HG02938 (cell line): ENCODE results near the gene ZSCAN5C.
"Not testable (repeated sequence)": the region's sequence is repeated elsewhere in the genome, so short reads cannot be mapped to it uniquely, and the experiment has no call there.

ENCODE experiments used
- ATAC-seq: cut with Tn5 transposase; IDR thresholded peaks from one replicate; pipeline ENCODE4 v1.9.1; 2021; ENCODE audit warnings: mild to moderate bottlenecking, moderate library complexity; ENCODE audit not compliant: unreplicated experiment

ZSCAN5C gene, protein sequence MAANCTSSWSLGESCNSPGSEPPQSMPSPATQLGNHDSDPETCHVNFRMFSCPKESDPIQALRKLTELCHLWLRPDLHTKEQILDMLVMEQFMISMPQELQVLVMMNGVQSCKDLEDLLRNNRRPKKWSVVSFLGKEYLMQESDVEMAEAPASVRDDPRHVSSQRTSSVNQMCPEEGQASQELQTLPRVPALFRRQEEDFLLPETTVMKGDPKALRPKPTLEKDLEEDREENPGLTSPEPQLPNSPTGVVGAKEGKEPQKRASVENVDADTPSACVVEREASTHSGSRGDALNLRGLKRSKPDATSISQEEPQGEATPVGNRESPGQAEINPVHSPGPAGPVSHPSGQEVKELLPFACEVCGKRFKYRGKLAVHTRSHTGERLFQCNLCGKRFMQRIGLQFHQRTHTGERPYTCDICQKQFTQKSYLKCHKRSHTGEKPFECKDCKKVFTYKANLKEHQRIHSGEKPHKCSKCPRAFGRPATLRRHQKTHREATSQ

DNA sequence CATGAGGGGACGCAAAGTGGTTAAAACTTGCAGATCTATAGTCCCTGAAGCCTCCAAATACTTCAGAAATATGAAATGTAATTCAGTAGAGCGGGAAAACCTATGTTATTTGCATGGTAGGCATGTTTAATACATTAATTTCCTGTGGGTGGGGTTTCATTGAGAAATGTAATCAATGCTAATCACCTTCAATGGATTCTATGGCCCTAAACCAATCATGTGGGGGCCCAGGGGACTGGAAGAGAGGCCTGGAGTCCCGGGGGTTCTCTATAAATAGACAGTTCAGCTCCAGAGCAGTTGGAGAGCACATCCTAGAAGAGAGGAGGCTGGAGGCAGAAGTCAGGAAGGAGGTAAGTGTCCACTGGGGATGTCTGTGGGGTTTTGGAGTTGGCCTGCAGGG lies at the start of gene ZSCAN5C:
ZSCAN5C (plus strand) TSS at position 301 of the 400 bp plus-strand sequence. CDS start 3,641 bp downstream, outside the sequence.
- ATAC-seq: no peak

DNA sequence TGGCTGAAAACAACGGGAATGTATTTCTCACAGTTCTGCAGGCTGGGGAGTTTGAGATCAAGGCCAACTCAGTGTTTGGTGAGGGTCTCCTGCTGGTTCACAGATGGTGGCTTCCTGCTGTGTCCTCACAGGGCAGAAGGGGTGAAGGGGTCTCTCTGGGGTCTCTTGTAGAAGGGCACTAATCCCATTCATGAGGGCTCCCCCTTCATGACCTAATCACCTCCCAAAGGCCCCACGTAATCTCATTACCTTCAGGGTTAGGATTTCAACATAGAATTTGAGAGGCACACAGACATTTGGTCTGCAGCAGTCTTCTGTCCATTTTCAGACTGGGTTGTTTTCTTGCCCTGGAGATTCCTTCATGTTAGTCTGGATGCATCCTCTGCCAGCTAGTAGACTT lies 49.4 kb upstream of the ZSCAN5C start:
- ATAC-seq: no peak

DNA sequence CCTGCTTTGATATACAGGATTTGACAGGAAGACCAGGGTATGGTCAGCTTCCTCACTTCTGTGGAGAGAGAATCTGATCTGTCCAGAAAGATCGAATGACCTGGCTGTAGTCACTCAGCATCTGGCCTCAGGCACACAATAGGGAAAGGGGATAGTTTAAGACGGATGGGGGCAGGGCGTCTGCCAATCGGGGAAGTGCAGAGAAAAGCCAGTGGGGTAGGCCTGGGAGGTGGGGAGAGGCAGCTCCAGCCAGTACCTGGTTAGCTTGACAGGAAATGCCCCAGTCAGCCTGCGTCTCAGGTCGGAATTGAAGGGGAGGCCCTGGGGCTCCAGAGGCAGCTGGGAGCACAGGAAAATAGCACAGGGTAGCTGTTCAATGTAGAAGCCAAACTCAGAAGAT lies 48.6 kb upstream of the ZSCAN5C start:
- no peak for ATAC-seq

DNA sequence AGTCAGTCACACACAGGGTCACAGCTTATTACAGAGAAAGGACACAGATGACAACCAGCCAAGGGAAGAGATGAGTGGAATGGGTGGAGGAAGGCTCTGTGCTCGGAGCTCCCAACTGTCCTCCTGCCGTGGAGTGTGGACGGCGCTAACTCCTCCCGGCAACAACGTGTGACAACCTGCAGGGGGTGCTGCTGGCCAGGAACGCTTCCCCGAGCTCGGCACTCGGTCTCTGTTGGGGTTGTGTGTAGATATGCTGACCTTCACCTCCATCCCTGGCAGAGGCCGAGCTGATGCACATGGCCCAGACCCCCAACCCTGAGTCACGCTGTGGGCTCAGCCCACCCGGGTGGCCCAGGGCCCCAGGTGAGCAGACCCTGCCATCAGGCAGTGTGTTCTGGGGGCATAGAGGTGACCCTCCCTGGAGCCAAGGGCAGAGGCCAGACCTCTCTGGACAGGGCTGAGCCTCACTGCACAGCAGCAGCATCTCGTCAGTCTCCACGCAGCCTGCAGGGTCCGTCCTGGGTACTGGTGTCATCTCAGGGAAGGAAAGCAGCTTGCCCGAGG lies 46.9 kb upstream of the ZSCAN5C start:
- no peak for ATAC-seq

DNA sequence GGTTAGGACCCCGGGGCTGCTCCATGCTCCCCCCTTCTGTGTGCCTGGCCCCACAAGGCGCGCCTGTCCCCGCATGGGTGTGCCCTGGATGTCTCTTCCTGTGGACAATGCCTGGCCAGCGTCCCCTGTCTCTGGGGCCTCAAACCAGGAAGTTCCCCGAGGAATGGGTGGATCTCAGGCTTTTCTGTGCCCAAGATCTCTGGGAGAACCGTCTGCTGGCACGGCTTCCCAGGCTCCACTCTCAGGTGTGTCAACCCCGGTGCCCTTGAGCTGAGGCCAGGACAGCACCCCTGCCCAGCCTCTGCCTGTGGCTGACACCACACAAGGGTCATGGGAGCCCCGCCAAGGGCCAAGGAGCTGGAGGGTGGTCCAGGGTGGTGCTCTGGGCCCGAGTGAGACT lies 45.3 kb upstream of the ZSCAN5C start:
- no peak for ATAC-seq

DNA sequence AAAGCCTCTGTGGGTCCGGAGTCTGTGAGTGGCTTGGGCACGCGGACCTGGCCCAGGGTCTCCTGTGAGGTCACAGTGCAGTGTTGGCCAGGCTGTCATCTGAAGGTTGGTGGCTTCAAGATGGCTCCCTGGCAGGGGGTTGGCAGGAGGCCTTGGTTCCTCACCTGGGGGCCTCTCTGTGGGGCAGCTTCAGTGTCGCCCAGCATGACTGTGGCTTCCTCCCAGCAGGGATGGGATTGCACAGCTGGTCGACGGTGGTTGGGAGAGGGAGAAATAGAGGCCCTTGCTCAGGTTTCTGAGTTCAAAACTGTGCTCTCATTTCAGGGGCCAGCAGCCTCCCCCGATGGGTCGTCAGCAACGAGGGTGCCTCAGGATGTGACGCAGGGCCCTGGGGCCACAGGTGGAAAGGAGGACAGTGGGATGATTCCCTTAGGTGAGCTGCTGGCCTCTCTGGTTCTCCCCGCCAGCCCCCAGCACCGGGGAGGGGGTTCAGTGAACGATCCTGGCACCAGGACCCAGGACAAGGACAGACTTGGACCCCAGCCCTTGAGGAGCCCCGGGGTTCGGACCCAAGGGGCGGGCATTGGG lies 43.8 kb upstream of the ZSCAN5C start:
- no peak for ATAC-seq

DNA sequence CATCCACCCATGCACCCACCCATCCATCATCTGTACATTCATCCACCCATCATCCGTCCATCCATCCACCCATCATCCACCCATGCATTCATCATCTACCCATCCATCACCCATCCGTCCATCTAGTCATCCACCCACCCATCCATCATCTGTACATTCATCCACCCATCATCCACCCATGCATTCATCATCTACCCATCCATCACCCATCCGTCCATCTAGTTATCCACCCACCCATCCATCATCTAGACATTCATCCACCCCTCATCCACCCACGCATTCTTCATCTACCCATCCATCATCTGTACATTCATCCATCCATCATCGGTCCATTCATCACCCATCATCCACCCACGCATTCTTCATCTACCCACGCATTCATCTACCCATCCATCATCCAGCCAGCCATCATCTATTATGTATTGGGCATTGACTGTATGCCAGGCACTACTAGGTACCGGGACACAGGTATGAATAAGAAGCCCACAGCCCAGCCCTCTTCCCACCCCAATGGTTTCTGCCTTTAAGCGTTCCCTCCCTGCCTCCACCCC lies 43.0 kb upstream of the ZSCAN5C start:
- no peak for ATAC-seq

DNA sequence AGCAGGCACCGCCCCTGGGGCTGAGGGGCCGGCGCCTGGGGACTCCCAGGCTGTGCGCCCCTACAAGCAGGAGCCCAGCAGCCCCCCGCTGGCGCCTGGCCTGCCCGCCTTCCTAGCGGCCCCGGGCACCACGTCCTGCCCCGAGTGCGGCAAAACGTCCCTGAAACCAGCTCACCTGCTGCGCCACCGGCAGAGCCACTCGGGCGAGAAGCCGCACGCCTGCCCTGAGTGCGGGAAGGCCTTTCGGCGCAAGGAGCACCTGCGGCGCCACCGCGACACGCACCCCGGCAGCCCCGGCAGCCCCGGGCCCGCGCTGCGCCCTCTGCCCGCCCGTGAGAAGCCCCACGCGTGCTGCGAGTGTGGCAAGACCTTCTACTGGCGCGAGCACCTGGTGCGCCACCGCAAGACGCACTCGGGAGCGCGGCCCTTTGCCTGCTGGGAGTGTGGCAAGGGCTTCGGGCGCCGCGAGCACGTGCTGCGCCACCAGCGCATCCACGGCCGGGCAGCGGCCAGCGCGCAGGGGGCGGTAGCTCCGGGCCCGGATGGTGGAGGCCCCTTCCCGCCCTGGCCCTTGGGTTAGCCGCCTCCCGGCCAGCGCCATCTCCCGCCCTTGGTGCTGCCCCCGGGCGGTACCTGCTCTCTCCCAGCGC lies 42.3 kb upstream of the ZSCAN5C start:
- ATAC-seq: no peak

DNA sequence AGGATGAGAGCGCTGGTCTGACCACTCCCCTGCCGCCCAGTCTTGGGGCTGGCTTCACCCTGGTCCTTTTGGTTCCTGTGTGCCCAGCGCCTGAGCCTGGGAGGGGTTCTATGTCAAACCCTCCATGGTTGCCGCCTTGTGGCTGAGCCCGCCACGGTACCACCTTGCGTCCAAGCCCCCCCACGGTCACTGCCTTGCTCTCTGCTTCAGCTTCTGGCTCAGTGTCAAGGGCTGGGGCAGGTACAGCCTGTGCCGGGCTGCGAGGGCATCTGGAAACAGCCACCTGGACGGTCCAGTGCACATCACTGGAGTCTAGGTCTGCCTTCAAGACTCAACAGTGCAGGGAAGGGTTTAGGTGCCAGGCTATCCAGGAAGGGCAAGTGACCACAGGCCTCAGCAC lies 40.5 kb upstream of the ZSCAN5C start:
- no peak for ATAC-seq

DNA sequence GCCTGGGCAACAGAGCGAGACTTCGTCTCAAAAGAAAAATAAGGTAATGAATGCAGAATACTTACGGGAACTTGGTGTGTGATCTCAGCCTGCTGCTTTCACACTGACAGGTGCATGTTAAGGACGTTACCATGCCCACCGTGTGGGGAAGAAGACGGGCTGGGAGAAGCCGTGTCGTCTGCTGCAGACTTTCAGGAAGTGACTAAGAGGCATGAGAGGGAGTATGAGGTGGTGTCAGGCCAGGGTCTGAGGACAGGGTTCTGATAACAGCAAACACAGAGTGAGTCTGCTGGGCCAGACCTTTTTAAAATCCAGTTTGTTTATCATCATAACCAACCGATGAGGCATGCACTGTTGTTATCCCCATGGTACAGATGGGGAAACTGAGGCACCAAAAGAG lies 39.8 kb upstream of the ZSCAN5C start:
- ATAC-seq: no peak

DNA sequence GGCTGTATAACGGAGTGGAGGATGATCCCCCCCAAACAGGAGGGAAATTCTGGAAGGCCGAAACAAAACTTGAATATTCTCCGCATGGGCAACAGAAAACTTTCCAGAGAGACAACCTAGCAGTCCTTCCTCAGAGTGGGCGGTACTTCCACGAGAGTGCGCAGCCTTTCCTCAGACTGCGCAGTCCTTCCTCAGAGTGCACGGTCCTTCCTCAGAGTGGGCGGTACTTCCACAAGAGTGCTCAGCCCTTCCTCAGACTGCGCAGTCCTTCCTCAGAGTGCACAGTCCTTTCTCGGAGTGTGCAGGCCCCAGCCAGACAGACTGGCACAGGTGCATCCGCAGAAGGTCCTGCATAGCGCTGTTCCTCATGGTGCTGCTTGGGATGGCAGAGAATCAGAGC lies 39.0 kb upstream of the ZSCAN5C start:
- ATAC-seq: no peak

DNA sequence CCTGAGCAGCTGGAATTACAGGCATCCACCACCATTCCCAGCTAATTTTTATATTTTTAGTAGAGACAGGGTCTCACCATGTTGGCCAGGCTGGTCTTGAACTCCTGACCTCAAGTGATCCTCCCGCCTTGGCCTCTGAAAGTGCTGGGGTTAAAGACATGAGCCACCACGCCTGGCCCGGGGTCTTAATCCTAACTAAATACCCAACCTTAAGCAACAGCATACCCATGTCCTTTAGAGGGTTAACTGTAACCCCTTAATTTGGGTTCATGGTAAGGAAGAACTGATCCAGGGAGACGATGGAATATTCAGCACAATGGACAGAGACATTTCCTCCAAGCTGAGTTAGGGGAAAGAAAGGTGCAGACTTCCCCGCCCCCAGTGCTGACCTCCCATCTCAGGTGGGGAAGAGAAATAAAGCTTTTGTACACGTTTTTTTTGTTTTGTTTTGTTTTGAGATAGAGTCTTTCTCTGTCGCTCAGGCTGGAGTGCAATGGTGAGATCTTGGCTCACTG lies 35.0 kb upstream of the ZSCAN5C start:
- no peak for ATAC-seq

DNA sequence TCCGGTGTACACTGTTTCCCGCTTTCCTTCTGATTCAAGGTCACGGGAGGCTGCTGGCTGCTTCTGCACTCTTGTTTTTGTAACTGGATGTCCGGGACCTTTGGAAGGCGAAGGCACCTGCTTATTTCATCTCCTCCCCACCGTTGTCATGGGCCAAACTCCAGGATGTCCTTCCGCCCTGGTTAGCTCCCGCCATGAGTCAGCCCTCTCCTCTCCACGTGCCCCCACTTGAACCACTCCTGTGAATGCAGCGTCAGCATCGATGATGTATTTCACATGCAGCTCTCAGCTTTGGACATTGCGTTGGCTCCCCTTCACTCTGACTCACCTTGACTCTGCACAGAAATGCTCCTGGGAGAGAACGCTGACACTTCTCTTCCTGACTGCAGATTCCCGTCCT lies 31.8 kb upstream of the ZSCAN5C start:
- no peak for ATAC-seq

DNA sequence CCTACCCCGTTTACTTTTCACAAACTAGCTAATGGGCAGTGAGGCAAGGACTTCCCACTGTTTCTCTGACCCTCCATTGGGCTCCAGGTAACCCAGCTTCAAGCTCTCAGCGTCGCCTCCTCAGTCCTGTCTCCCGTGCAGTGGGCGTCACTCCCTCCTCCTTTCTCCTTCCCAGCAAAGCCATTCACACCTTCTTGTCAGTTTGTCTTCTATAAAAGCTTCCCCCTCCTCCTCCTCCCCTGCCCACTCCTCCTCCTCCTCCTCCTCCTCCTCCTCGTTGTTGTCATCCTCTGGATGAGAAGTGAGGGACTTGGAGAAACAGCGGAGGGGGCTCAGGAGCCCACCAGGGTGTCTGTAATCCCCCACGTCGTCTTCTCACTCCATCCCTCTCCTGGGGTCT lies 28.0 kb upstream of the ZSCAN5C start:
- ATAC-seq: no peak

DNA sequence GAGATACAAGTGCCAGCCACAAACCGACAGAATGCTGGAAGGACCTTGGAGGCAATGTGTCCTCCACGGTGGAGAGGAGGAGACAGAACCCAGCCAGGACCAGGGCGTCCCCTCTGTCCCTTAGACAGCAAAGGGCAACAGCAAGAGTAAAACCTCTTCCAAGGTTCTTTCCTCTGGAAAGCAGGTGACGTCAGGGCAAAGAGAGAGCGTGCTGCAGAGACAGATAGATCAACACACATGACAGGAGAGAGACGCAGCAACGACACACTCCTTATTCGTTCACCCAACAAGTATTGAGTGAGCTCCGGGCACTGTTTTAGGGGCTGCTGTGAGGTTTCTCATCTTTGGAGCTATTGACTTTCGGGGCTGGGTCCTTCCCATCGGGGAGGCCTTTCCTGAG lies 27.5 kb upstream of the ZSCAN5C start:
- ATAC-seq: no peak

DNA sequence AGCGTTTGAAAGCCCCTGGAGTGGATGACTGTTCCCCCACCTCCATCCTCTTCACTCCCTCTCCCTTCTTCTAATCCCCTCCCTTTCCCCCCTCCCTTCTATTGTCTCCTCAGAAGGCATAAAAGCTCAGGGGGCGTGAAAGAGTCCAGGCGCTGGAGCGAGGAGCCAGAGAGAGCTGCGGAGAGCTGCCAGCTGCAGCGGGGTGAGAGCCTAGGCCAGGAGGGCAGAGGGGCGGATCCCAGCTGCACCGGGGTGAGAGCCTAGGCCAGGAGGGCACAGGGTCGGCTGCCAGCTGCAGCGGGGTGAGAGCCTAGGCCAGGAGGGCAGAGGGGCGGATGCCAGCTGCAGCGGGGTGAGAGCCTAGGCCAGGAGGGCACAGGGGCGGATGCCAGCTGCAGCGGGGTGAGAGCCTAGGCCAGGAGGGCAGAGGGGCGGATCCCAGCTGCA lies 26.2 kb upstream of the ZSCAN5C start, which contains the start of gene GALP:
GALP (plus strand) TSS at position 148 of the 447 bp plus-strand sequence. CDS start 1,101 bp downstream, outside the sequence.
- not testable (repeated sequence) for ATAC-seq

DNA sequence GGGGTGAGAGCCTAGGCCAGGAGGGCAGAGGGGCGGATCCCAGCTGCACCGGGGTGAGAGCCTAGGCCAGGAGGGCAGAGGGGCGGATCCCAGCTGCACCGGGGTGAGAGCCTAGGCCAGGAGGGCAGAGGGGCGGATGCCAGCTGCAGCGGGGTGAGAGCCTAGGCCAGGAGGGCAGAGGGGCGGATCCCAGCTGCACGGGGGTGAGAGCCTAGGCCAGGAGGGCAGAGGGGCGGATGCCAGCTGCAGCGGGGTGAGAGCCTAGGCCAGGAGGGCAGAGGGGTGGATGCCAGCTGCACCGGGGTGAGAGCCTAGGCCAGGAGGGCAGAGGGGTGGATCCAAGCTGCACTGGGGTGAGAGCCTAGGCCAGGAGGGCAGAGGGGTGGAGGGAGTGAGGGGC lies 25.8 kb upstream of the ZSCAN5C start:
- not testable (repeated sequence) for ATAC-seq

DNA sequence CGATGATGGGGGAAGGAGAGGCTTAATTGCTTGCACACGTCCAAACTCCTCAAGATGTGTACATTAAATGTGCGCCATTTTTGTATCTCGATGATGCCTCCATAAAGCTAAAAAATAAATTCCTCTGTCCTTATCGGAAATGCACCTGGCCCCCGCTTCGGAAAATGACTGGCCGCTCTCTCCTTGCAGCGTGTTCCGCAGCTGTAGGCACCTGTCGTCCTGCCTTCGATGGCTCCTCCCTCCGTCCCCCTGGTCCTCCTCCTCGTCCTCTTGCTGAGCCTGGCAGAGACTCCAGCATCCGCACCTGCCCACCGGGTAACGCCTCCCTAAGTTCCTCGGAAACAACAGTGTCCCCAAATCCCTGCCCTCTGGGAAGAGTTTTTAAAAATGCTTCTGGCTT lies 25.2 kb upstream of the ZSCAN5C start:
- ATAC-seq: no peak

DNA sequence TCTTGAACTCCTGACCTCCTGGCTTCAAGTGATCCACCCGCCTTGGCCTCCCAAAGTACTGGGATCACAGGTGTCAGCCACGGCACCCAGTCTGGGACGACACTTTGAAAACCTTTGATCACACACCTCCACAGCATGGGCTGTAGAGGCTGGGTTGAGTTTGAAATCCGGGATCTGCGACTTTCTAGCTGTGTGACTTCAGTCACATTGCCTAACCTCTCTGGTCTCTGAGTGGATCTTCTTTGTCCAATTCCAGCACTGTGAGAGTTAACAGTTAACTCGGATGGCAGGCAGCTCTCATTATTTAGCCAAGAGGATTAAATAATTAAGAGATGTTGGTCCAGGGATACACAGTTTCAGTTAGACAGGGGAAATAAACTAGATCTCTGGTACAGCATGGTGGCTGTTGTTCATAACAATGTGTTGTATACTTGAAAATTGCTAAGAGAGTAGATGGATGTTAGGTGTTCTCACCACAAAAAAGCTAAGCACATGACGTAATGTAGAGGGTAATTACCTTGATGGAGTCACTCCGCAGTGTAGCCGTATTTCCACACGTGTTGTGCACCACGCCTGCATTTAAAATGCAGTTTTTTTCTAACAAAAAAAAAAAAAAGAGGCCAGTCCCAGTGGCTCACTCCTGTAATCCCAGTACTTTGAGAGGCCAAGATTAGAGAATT lies 24.4 kb upstream of the ZSCAN5C start:
- ATAC-seq: no peak

DNA sequence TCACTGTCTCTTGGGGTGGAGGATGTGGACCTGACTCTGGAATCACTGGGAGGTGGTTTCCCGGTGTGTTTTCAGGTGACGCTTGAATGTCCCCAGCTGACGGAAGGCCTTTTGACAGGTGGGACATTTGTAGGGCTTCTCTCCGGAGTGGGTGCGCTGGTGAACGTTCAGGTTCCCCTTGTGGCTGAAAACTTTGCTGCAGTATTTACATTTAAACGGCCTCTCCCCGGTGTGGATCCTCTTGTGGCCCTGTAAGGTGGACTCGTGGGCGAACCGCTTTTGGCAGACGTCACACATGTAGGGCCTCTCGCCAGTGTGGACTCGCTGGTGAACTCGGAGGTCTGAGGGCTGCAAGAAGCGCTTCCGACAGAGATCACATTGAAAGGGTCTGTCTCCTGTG lies 12.3 kb upstream of the ZSCAN5C start:
- no peak for ATAC-seq
